ENCODE data around the gene AK6. TPM values are rescaled to one million over a fixed set of nuclear protein-coding genes. Genes with fewer than 3 reads are reported as not detected.

Gene AK6
- total RNA-seq, 1 donor from 2014 or later, result 30.8 TPM

GRCh38 chr5:69308046-69308553 is 61.2 kb downstream of the AK6 start:
- Mint-ChIP-seq H3K4me1 (ENCODE audit: unreplicated experiment) (peaks cover 4% of the 10 kb centered on the region), H3K27ac (no peak overlapping the region), H3K9me3 (no peaks in the 10 kb centered on the region), H3K36me3 (peaks cover 5% of the 10 kb centered on the region), H3K4me3 (no peak overlapping the region), H3K27me3 (no peaks in the 10 kb centered on the region)
- TF ChIP-seq CTCF (conservative IDR thresholded peaks at IDR 0.05), result no peak
- DNase-seq (ENCODE audit: extremely low spot score, unreplicated experiment), result no peak

- Mint-ChIP-seq H3K27me3 (no peaks in the 10 kb centered on the region), H3K36me3 (peaks cover 5% of the 10 kb centered on the region), H3K27ac (no peak overlapping the region), H3K4me3 (no peak overlapping the region), H3K4me1 (ENCODE audit: unreplicated experiment) (no peaks in the 10 kb centered on the region), H3K9me3 (no peaks in the 10 kb centered on the region)
- no peak for DNase-seq (ENCODE audit: extremely low spot score, unreplicated experiment)
- TF ChIP-seq CTCF (conservative IDR thresholded peaks at IDR 0.05), result no peak
These were observed 63.8 kb downstream of the AK6 start for GRCh38 chr5:69305512-69305911.

Other genes starting within 250 kb of the AK6 start
- gene CCNB1, start 202.4 kb downstream of the AK6 start, total RNA-seq (ENCODE audit: low replicate concordance), result 66.8 and 169 TPM in 2 replicates
- 10.2 and 27.0 TPM in 2 replicates for gene CENPH, start 179.9 kb downstream of the AK6 start, total RNA-seq (ENCODE audit: low replicate concordance)
- 27.3 and 35.8 TPM in 2 replicates for gene CDK7, start 134.6 kb downstream of the AK6 start, total RNA-seq (ENCODE audit: low replicate concordance)
- gene CCDC125, start 36.7 kb downstream of the AK6 start, total RNA-seq (ENCODE audit: low replicate concordance), result 5.5 and 6.9 TPM in 2 replicates
- 59.9 and 60.2 TPM in 2 replicates for gene TAF9, start within 50 bp of the AK6 start, total RNA-seq (ENCODE audit: low replicate concordance)
- 19.6 and 30.9 TPM in 2 replicates for gene RAD17, start 298 bp upstream of the AK6 start, total RNA-seq (ENCODE audit: low replicate concordance)
- 26.1 and 62.5 TPM in 2 replicates for gene MARVELD2, start 45.6 kb upstream of the AK6 start, total RNA-seq (ENCODE audit: low replicate concordance)
- 57.5 and 135 TPM in 2 replicates for gene OCLN, start 123.3 kb upstream of the AK6 start, total RNA-seq (ENCODE audit: low replicate concordance)
- gene GTF2H2C, start 190.7 kb upstream of the AK6 start, total RNA-seq (ENCODE audit: low replicate concordance), result 23.6 and 40.7 TPM in 2 replicates